GM21723 (cell line): ENCODE results near the gene PLB1.

Source experiments
- ATAC-seq: cut with Tn5 transposase; IDR thresholded peaks from one replicate; pipeline ENCODE4 v1.9.1; 2021; ENCODE audit warnings: mild to moderate bottlenecking, moderate library complexity; ENCODE audit not compliant: unreplicated experiment

The PLB1 gene

DNA sequence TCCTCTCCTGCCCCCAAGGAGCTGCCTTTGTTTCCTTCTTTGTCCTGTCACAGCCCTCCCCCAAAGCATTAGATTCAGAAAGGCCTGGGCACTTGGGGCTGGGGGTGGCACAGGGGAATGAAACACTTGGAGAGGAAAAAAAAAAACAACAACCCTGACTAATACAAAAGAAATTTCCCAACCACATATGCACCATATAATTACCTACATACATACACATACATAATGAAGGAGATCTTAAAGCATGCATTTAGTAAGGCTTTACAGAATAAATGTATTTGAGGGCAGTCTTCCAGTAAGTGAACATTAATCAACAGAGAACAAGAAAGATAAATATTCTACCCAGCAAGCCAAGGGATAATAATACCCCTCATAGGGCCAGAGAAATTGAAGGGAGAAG lies 185.7 kb downstream of the PLB1 start:
- no peak for ATAC-seq

GRCh38 chr2:28683100-28683706 lies 187.3 kb downstream of the PLB1 start:
- no peak for ATAC-seq

DNA sequence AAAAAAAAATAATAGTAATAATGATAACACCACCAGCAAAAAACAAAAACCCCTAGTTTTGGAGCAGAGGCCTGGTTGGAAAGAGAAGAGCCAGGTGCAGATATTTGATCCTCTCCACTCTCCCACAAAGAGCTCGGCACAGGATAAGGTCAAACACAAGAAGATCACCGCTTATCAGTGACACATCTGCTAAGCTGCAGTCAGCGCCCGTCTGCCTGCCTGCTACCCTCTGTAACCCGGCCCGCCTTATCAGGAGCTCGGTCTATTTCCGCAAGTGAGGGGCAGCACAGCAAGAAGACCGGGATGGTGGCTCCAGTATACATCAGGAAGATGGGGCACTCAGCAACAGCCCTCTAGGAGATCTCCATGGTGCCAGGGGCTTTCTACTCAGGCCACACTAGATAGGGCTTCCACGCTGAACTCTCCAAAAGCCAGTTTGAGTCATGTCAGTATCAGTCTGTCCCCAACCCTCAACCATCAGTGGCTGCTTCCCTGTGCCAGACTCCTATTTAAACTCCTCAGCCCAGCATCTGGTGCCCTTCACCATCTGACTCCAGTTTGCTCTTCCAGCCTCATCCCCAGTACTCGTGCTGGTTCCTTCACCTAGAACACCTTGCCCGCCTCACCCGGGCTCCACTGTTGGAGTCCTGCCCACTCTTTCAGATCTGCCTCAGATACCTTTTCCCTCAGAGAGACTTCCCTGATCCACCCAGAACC lies 188.4 kb downstream of the PLB1 start:
- no peak for ATAC-seq

DNA sequence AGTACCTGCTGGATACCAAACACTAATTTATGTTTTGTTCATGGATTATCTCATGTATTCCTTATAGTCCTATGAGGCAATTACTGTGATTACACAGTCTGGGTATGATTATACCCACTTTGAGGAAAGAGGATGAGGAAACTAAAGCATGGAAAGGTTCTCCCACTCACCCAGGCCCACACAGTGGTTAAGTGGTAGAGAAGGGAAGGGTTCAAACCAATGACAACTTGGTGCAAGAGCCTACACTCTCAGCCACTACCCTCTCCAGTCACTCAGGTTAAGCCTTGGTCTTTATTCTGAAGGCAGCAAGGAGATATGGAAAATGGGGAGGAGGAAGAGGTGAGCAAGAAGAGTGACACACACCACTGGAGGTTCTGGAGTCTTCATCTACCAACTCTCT lies 191.3 kb downstream of the PLB1 start:
- ATAC-seq, result no peak

GRCh38 chr2:28687640-28688385 lies 192.0 kb downstream of the PLB1 start:
- ATAC-seq, result no peak

DNA sequence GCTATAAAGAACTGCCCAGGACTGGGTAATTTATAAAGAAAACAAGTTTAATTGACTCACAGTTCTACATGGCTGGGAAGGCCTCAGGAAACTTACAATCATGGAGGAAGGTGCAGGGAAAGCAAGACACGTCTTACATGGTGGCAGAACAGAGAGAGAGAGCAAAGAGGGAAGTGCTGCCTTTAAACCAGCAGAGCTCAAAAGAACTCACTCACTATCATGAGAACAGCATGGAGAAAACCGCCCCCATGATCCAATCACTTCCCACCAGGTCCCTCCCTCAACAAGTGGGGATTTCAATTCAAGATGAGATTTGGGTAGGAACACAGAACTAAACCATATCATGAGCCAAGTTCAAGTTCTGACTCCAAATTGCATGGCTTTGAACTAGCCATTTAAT lies 193.0 kb downstream of the PLB1 start:
- ATAC-seq, result no peak

DNA sequence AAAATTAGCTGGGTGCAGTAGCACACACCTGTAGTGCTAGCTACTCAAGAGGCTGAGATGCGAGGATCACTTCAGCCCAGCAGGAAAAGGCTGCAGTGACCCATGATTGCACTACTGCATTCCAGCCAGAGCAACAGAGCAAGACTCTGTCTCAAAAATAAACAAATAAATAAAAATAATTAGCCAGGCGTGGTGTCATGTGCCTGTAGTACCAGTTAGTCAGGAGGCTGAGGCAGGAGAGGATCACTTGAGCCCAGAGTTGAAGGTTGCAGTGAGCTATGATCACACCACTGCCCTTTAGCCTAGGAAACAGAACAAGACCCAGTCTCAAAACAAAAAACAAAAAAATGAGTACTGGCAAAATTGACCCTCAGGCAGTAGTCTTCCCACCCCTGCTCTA lies 193.9 kb downstream of the PLB1 start:
- no peak for ATAC-seq

DNA sequence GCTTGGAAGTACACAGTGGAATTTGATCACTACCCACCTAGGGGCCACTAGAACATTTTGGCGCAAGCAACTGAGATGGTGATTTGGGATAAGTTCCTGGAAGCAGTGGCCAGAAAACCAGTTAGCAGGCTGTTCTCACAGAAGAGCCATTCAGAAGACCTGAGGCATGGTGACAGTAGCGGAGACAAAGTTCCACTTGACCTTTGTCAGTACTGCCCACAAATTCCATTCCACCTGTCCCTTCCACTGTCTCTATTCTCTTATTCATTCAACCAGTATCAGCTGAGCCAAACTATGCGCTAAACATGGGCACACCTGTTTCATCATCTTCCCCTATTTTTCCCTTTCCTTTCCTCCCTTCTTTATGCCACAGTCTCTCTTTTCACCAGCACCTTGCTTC lies 196.6 kb downstream of the PLB1 start:
- no peak for ATAC-seq

- no peak for ATAC-seq
These were observed 197.4 kb downstream of the PLB1 start for GRCh38 chr2:28693223-28693622.
